ENCODE results near the gene CEP131. TPM values are rescaled to one million over a fixed set of nuclear protein-coding genes. Genes with fewer than 3 reads are reported as not detected.

CEP131 gene
- total RNA-seq, 2 donors from 2014 or later, result 23.2 to 28.0 TPM

DNA sequence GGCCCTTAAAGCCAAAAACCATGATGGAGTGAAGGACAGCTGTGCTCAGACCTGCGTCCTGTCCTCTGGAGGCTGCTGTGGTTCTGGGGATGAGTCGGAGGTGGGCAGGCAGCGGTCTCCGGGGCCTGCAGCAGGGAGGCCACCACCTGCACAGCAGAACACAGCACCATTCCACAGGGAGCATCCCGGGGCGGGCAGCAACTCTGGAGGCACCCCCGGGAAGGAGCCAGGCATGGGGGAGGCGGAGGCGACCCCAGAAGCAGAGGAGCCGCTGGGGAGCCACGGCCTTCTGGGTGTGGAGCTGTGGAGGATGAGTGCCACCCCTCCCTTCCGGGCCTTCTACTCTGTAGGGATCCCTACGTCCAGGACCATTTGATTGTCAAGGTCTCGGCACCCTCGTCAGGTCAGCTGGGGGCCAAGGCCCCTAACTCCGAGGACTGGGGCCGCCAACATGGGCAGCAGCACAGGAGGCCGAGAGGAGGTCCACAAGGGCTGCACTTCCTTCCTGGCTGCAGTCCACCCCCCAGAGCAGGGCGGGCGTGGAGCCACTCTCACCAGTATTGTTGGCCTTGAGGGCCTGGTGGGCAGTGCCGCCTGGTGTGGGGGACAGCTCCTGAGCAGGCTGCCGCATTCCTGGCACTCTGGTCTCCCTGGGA is 23.8 kb downstream of the CEP131 start:
- 93% methylated on average over 8 to 22 of the region's 22 CpGs for WGBS, 2 experiments (ENCODE audit: insufficient coverage in 1 of 2, insufficient read length in 1 of 2)

DNA sequence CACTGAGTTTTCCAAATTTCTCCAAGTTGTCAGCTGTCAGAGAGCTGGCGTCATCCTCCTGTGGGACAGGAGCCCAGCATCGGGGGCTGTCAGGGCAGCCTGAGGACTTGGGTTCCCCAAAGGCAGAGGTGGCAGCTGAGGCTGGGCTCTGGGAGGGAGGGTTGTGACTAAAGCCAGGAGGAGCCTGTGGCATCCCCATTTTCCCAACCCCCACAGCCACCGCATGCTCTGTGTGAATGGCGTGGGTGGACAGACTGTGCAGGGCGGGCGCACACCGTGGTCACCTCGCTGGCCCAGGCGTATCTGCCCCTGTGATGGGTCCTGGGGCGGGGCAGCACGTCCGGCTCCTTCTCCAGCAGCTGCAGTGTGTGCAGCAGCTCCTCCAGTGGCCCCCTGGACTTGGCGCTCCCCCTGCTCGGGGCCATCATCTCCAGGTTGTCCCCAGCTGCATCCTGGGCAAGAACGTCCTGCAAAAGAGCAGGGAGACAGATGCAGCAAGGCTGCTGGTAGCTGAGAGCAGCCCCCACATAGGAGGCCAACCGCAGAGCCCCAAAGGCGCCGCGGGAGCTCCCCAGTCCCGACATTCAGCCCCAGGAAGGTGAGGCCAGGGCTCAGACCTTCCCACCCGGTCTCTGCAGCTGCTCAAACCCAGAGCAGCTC is 24.8 kb downstream of the CEP131 start:
- Histone ChIP-seq H3K36me3 (ENCODE audit: control insufficient read depth, insufficient read depth, low read length) (peaks cover 3% of the 10 kb centered on the region), H3K27me3 (ENCODE audit: control insufficient read depth, insufficient read depth, low read length, poor library complexity, severe bottlenecking) (no peaks in the 10 kb centered on the region), H3K9ac (ENCODE audit: extremely low read depth, low read length, poor library complexity, severe bottlenecking) (no peak overlapping the region), H3K4me1 (ENCODE audit: control insufficient read depth, insufficient read depth, low read length) (no peaks in the 10 kb centered on the region), H3K4me3 (ENCODE audit: low read length) (no peak overlapping the region), H3K27ac (ENCODE audit: low read depth, low read length) (no peak overlapping the region), H3K9me3 (ENCODE audit: control insufficient read depth, low read length) (no peaks in the 10 kb centered on the region)
- H3K4me3 Mint-ChIP-seq, result no peak overlapping the region
- no peaks in the 10 kb centered on the region for H3K4me1 Mint-ChIP-seq
- DNase-seq, result no peak
- peaks cover 19% of the 10 kb centered on the region for H3K36me3 Mint-ChIP-seq (ENCODE audit: low read depth)
- TF ChIP-seq, protein P1, sequence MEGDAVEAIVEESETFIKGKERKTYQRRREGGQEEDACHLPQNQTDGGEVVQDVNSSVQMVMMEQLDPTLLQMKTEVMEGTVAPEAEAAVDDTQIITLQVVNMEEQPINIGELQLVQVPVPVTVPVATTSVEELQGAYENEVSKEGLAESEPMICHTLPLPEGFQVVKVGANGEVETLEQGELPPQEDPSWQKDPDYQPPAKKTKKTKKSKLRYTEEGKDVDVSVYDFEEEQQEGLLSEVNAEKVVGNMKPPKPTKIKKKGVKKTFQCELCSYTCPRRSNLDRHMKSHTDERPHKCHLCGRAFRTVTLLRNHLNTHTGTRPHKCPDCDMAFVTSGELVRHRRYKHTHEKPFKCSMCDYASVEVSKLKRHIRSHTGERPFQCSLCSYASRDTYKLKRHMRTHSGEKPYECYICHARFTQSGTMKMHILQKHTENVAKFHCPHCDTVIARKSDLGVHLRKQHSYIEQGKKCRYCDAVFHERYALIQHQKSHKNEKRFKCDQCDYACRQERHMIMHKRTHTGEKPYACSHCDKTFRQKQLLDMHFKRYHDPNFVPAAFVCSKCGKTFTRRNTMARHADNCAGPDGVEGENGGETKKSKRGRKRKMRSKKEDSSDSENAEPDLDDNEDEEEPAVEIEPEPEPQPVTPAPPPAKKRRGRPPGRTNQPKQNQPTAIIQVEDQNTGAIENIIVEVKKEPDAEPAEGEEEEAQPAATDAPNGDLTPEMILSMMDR (conservative IDR thresholded peaks at IDR 0.05), result no peak
- H3K9me3 Mint-ChIP-seq, result no peaks in the 10 kb centered on the region
- 95 to 97% methylated on average over 17 to 21 of the region's 21 CpGs for WGBS, 2 experiments (ENCODE audit: insufficient coverage in 1 of 2, insufficient read length in 1 of 2)
- H3K27me3 Mint-ChIP-seq (ENCODE audit: insufficient read depth), result no peaks in the 10 kb centered on the region
- H3K27ac Mint-ChIP-seq, result no peak overlapping the region

More for the DNA sequence above, 23.8 kb downstream of the CEP131 start:
- Mint-ChIP-seq H3K9me3 (no peaks in the 10 kb centered on the region), H3K4me3 (no peak overlapping the region), H3K4me1 (no peaks in the 10 kb centered on the region), H3K27ac (no peak overlapping the region), H3K27me3 (ENCODE audit: insufficient read depth) (no peaks in the 10 kb centered on the region), H3K36me3 (ENCODE audit: low read depth) (peaks cover 19% of the 10 kb centered on the region)
- TF ChIP-seq, protein P1 (conservative IDR thresholded peaks at IDR 0.05), result no peak
- H3K27me3 ChIP-seq (ENCODE audit: control insufficient read depth, insufficient read depth, low read length, poor library complexity, severe bottlenecking), result no peaks in the 10 kb centered on the region
- no peak overlapping the region for H3K27ac ChIP-seq (ENCODE audit: low read depth, low read length)
- no peaks in the 10 kb centered on the region for H3K4me1 ChIP-seq (ENCODE audit: control insufficient read depth, insufficient read depth, low read length)
- no peaks in the 10 kb centered on the region for H3K9me3 ChIP-seq (ENCODE audit: control insufficient read depth, low read length)
- DNase-seq, result no peak
- no peak overlapping the region for H3K9ac ChIP-seq (ENCODE audit: extremely low read depth, low read length, poor library complexity, severe bottlenecking)
- peaks cover 3% of the 10 kb centered on the region for H3K36me3 ChIP-seq (ENCODE audit: control insufficient read depth, insufficient read depth, low read length)
- H3K4me3 ChIP-seq (ENCODE audit: low read length), result no peak overlapping the region

DNA sequence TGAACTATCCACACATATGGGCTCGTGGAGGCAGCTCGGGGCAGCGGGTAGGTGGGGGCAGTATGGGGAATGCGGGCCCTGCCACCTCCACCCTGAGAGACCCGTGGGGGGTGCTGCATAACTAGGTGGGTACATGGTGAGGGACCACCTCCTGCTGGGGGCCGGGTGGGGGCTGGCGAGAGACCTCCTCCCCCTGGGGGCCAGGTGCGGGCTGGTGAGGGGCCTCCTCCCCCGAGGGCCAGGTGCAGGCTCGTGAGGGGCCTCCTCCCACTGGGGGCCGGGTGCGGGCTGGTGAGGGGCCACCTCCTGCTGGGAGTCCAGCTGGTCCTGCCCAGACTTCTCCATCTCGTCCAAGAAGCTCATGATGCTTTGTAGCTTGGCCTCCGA is 25.4 kb downstream of the CEP131 start:
- no peaks in the 10 kb centered on the region for H3K27me3 ChIP-seq (ENCODE audit: control insufficient read depth, insufficient read depth, low read length, poor library complexity, severe bottlenecking)
- WGBS, 2 experiments (ENCODE audit: insufficient coverage in 1 of 2, insufficient read length in 1 of 2), result 89 to 100% methylated on average over 8 to 14 of the region's 14 CpGs
- no peak overlapping the region for H3K9ac ChIP-seq (ENCODE audit: extremely low read depth, low read length, poor library complexity, severe bottlenecking)
- H3K4me3 ChIP-seq (ENCODE audit: low read length), result no peak overlapping the region
- H3K36me3 ChIP-seq (ENCODE audit: control insufficient read depth, insufficient read depth, low read length), result peaks cover 3% of the 10 kb centered on the region
- H3K4me1 ChIP-seq (ENCODE audit: control insufficient read depth, insufficient read depth, low read length), result no peaks in the 10 kb centered on the region
- Mint-ChIP-seq H3K4me1 (no peaks in the 10 kb centered on the region), H3K27me3 (ENCODE audit: insufficient read depth) (no peaks in the 10 kb centered on the region), H3K9me3 (no peaks in the 10 kb centered on the region), H3K36me3 (ENCODE audit: low read depth) (peaks cover 14% of the 10 kb centered on the region), H3K4me3 (no peak overlapping the region), H3K27ac (no peak overlapping the region)
- H3K27ac ChIP-seq (ENCODE audit: low read depth, low read length), result no peak overlapping the region
- no peaks in the 10 kb centered on the region for H3K9me3 ChIP-seq (ENCODE audit: control insufficient read depth, low read length)
- TF ChIP-seq, protein P1 (conservative IDR thresholded peaks at IDR 0.05), result no peak
- no peak for DNase-seq
